ENCODE data around the gene AGMO.
"Not testable (repeated sequence)": the region's sequence is repeated elsewhere in the genome, so short reads cannot be mapped to it uniquely, and the experiment has no call there.

The AGMO gene

DNA sequence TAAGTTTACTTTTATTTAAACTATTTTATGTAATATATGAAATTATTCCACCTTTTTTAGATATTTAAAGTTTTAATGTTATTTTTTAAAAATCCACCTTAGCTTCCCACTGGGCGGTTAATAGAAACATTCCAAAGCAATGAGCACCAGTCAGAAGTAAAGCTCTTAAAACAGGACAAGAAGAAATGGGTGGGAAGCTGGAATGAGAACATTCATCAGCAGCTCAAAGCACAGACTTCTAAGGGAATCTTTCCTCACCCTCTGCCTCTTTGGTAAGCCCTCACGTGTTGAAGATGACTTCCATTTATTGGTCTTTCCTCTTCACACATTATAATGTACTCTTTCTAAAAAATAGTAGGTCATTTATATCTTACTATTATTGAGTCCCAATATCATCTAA is 3.1 kb downstream of the AGMO start:
- no peak for DNase-seq

DNA sequence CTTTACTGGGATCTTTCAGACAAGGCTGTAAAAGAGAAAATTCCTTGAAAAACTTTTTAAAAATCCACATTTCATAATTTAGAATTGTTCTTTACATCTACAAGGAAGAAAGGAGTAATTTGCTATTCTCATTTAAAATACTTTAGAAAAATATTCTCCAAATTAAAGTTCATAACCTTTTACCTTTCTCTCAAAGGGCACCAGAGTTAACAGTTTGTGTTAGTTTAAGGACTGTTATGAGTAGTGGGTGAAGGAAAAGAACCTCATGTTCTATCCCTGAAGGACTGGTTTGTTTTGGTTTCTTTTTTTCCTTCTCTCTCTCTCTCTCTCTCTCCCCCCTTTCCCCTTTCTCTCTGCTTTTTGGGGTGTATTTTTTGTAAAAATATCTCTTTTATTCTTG is 4.1 kb downstream of the AGMO start:
- no peak for DNase-seq

DNA sequence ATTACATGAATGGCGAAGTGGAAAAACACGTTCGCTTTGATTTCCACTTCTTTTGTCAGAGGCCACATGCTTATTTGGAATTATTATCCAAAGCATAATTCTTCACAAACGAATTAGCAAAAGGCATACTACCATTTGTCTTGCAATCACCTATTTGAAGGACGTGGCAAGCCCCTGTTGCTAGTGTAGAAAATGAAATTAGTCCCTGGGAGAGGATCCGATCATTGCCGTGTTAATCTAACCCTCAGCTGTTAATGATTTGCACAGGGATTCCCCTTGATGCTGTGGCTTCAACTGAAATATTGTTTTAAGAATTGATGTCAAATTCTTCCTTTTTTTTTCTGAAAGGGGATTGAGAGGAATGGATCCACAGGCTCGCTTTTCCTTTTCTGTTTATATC is 4.6 kb downstream of the AGMO start:
- no peak for DNase-seq

DNA sequence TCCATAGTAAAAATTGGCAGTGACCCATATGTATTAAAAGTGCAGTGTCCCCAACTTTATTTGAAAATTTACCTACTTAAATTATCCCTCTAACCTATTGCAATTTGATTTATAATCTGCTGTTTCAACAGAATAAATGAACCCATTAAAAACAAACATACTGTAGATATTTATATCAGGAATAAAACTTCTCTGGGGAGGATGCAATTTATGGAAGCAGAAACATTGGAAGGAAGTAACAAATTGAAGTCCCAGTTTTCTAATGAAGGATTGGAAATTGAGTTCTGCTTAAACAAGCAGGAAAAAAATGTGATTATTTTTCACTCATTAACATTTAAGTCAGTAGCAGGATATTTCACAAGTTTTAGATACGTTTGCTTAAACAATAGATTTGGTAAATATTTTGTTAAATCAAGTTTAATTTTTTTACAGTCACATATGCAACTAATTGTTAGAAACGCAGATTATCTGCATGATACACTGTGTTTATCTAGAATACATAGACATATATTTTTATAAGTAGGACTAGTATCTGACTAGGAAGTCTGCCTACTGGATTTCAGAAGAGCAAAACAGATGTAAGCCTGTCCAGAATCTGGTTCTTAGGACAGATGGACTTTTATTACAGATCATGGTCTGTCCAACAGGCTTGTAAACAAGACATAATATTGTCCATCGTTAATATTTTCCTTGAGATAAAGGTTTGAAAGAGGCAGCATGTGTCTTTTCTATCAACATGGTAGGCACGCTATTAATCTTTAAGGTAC is 5.3 kb downstream of the AGMO start:
- no peak for DNase-seq

DNA sequence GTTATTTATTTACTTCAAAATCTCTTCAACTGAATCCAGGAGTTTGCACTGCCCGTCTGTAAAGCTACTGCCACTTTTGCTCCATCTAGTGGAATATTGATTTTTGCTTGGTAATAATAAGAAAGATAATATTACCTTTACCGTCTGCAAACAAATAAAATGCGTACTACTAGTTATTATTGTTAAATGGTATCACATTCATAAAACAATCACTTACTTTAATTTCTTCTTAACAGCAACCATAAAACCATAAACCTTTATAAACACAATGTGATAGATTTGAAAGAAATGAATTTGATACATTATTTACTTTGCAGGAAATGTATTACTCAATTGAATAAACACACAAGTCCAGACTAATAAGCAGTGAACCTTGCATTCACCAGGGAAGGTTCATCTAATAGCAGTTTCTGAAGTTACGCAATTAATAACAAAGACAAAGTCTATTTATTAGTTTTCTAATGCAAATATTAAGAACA is 6.4 kb downstream of the AGMO start:
- peak; percentile 54 for DNase-seq

DNA sequence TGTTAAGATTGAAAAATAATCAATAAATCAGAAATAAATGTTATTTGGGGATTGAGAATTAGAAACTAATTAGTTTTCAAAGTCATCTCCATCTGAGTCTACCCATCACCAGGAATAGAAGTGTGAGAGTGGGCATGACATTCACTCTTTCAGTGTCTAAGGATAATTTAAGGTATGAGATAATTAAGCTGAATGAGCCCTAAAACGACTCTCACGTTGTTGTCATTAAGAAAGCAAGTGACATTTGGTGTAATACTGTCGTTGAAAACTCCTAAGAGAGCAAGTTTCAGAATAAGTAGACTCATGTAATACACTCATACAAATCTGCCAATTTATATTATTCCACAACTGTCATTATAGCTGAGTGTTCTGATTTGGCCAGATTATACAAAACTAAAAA is 7.1 kb downstream of the AGMO start:
- no peak for DNase-seq

DNA sequence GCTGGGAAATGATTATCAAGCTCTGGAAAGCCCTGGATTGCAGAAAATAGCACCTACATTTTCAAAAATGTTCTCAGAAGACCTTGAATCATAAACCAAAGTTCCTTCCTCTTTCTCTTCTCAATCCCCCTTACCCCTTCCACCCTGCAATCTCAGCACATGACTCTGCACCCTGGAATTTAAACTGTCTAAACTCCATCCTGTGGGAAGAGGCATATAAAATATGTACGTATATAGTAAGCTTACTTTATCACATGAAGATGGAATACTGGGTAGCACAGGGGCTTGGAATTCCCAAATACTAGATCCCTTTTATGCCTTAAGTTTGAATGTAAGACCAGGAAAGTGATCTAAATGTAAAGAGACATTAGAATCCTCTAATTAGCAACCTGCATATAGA is 7.7 kb downstream of the AGMO start:
- no peak for DNase-seq

DNA sequence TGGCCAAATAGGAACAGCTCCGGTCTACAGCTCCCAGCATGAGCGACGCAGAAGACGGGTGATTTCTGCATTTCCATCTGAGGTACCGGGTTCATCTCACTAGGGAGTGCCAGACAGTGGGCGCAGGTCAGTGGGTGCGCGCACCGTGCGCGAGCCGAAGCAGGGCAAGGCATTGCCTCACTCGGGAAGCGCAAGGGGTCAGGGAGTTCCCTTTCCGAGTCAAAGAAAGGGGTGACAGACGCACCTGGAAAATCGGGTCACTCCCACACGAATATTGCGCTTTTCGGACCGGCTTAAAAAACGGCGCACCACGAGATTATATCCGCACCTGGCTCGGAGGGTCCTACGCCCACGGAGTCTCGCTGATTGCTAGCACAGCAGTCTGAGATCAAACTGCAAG is 14.5 kb downstream of the AGMO start:
- not testable (repeated sequence) for DNase-seq

DNA sequence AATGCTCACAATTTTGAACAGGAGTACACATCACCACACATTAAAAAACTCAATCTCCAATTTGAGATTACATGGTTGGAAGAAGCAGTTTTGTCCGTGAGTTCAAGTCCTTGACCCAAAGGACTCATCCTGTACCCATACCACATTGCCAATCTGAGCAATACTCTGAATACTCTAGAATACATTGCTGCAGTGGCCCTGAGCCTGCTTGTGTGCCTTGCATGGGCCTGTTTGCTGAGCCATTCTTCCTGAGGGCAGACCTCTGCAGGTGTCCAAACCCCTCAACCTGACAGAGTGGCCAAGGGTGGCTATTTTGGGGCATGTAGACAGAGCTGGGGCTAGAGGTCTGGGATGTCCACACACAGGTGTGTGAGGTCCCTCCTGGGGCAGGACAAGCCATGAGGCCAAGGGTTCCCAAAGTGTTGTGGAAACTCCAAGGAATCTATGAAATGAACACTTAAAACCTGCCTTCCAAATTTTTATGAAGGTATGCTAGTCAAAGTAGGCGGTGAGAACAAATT is 15.5 kb downstream of the AGMO start:
- no peak for DNase-seq

DNA sequence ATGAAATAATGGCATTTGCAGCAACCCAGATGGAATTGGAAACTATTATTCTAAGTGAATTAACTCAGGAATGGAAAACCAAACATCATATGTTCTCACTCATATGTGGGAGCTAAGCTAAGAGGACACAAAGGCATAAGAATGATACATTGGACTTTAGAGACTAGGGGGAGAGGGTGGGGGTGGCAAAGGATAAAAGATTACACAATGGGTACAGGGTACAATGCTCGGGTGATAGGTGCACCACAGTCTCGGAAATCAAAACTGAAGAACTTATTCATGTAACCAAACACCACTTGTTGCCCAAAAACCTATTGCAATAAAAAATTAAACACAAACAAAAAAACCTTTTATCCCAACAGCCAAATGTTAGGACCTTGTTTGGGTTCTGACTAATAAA is 17.8 kb downstream of the AGMO start:
- DNase-seq, result no peak

DNA sequence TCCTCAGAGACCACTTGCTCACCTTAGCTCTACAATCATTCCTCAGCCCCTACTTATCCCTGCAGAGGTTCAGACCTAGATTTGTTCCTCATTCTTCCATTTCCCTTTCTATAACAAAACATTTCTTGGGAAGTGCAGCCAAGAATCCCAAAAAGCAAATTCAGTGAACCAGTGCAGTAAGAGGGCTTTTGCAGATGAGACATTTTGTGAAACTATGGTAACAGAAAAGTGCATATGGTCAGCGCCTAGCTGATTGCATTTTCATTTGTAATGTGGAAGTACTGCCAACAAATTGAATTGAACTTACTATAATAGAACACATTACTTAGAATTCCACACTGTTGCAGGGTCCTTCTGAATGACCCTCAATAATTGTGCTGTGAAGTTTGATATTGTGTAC is 18.6 kb downstream of the AGMO start:
- no peak for DNase-seq

DNA sequence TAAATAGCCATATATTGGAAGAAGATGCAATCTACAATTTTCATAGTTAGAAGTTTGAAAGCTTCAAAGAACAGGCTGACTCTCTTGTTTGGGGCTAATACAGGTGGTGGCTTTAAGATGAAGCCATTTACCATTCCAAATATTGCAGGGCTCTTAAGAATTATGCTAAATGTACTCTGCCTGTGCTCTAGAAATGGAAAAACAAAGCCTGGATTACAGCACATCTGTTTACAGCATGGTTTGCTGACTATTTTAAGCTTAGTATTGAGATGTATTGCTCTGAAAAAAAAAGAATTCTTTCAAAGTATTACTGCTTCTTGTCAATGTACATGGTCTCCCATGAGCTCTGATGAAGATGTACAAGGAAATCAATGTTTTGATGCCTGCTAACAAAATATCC is 34.2 kb downstream of the AGMO start:
- DNase-seq, result no peak

DNA sequence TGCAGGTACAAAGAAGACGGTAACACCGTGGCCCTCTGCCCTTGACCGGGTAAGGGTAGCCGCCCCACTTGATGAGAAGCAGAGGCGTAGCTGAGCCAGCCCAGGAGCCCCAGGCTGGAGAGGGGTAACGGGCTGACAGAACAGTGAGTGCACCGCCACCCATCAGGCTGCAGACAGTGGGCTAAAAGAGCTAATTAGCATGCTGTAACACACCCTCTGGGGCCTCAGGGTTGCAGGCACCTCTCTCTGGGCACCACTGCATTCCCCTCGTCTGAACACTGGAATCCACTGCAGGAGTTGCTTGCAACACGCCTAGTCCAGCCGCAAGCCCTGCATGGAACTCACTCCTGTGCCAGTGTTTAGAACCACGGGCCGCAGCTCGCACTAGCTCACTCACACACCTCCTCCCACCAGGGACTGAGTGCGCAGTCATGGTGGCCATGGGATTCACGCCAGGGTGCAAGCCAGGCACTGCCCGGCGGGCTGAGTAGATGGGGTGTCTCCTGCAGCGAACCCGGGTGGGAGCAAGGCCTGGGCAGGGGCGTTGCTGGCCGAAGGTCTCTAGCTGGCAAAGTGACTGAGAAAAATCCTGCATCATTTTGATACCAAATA is 36.1 kb downstream of the AGMO start:
- no peak for DNase-seq

DNA sequence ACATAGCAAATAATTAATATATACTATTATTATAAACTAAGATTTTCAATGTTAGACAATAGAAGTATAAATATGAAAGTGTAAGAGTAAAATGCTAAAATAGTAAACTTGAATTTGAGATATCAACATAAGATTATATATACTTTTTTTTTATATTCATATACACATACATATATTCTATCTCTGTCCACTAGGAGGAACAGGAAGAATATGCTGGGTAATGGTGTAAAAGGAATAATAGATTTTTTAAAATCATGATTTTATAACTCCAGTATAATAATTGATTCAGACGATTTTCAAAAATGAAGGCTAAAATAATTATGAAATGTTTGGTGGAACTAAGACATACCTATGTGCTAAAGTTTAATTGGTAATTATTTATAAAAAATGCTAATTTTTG is 37.7 kb downstream of the AGMO start:
- no peak for DNase-seq

DNA sequence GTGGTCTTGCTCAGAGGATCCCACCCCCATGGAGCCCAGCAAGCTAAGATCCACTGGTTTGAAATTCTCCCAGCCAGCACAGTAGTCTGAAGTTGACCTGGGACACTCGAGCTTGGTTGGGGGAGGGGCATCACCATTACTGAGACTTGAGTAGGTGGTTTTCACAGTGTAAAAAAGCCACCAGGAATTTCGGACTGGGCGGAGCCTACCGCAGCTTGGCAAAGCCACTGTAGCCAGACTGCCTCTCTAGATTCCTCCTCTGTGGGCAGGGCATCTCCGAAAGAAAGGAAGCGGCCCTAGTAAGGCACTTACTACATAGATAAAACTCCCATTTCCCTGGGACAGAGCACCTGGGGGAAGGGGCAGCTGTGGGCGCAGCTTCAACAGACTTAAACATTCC is 44.0 kb downstream of the AGMO start:
- not testable (repeated sequence) for DNase-seq

DNA sequence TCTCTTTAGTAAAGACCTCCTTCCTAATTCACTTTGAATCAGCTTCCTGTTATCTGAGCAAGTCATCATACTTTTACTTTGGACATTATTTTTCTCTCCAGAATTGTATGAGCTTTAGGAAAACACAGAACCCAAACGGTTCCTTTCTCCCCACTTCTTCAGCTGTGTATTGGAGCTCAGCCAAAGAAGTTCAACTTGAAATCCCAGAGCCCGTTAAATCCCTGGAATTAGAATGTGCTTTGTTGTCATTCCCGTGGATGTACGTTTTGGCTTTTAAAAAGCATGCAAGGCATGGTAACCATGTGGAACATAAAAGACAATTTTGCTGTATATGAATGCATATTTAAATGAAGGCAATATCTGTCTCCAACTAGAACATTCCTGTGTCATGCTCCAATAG is 46.6 kb downstream of the AGMO start:
- DNase-seq, result no peak

DNA sequence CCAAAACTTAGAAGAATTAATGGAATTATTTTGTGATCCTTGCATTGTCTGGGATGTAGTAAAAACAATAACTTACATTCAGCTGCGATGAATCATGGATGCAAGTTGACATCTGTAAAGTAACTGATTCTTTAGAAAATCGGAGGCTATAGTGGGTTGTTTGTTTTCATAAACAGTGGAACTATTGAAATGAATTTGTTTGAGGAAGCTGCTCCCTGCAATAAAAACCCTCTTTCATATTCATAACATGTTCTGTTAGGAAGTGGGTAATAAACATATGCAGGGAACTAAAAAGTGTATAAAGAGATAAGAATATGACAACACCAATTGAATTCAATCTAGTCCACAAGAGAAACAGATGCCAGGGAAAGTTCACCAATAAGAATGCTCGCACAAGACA is 53.6 kb downstream of the AGMO start:
- DNase-seq, result no peak

DNA sequence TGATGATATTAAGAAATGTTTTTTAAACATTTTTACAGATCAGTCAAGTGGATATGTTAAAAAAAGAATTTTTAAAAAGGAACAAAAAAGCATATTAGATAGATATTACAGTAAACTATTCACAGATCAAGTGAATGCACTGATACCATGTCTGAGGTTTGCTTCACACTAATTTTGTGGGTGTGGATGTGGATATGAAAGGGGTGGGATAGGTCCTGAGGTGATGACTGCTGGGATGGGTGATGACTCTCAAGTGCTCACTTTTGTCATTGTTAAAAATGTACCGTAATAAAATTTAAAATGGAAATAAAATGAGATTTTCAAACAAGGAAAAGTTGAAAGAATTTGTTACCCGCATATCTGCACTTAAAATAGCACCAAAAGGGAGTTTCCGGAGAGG is 54.1 kb downstream of the AGMO start:
- no peak for DNase-seq

DNA sequence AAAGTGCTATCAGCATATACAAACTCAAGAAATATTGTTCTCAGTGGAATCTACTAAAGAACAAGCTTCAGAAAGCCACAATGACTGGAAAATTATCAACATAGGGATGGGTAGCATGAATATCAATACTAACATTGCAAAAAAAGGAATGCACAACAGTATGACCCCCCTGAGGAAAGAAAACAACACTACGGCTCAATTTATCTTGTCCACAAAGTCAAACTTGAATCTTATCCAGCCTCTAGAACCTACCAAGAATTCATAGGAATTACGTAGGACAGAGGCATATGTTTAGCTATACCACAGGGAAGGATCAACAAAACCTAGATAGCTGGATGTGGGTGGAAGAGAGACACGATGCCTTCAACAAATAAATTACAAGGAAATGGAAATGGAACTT is 54.6 kb downstream of the AGMO start:
- no peak for DNase-seq

DNA sequence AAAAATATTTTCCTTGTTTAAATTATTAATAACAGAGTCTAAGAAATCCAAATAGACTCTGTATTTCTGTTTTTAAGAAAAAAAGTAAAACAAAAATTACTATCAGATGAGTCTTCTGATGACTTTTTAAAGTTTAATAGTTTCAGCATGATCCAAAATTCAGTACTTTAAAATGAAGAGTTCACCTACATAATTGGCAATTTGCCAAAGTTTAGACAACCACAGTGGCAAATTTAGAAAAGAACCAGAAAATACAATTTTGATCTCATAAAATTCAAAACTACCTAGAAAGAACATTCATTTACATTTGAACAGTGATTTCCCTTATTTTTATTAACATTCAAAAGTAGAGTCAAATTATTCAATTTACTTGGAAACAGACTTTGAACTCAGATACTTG is 56.1 kb downstream of the AGMO start:
- DNase-seq, result no peak

DNA sequence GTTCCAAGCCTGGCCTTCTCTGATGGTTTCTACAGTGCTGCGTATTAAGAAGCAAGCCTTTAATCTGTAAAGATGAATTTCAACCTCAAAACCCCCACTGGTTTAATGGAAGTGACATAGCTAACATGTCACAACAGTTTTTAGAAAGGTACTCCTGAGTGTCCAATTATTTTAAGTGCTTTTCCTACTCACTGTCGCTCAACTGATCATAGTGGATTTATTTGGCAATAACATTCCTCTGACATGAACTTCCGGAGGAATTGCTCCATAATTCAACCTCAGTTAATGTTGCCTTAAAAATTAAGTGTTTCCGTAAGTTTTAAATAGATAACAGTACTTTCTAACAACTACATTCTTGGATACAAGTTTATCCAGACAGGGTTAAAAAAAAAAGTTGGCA is 57.5 kb downstream of the AGMO start:
- DNase-seq, result no peak

DNA sequence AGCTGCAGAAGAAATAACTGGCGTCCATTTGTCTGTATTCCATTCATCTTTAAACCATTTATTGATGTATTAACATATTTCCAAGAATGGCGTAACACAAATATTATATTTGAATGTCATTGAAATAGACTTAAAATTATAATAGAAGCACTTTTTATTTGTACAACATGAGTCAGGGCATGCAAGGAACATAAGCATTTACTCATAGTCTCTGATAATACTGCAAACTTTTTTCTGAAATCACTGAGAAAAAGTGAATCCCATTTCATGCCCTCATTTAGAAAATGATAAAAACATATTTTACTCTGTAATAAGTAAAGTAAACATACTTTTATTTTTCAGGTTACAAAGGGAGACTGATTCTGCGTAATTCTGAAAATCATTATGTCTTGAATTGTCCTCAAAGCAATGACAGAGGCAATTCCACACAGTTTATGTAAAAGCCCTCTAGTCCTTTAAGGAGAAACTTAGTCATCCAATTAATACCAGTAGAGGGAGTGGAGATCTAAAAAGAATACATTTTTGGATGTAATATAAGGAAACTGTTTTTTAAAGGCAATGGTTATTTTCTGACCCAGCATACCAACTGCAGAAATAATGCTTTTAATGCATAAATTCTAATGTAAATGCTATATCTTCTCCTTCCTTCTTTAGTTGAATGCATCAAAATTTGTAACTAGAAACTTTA is 58.1 kb downstream of the AGMO start:
- DNase-seq, result no peak

DNA sequence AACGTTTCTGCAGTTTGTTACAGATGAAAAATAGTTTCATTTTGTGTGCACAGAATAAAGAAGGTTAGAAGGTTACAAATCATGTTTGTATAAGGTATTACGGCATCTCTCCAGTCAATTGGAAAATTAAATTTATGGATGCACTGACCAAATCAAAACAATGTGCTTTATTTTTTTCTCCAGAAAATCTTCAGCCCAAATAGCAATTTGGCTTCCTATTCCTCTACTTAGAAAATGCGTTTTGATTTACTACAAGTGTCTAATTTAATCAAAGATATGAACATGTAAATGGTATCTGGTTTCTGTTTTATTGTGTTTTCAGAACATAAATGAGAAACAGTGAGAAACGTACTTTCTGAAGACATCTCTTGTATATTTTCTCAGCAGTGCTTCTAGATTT is 63.4 kb downstream of the AGMO start:
- no peak for DNase-seq

DNA sequence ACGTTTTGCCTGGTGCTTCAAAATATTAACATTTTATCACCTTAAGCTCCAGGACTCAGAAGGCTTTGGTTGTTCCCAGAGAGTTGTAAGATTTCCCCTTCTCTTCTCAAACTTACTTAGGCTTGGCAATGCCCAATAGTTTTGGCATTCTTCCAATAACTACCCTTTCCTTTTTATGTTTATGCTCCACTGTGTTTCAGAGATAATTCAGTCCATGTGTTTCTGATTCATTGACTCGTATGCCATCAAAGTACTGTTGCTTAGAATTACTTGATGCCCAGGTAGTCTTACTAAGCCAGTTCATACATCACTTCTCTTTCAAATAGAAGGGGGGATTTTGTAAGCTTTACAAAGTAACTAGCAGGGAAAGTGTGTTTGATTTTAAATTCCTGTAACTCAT is 66.6 kb downstream of the AGMO start:
- DNase-seq, result no peak

Measured in NCI-H2171 treated with DMSO at 0.1 percent for 48 hours (cell line).